GM12878 (cell line): ENCODE results near the gene CNGA4. TPM values are rescaled to one million over a fixed set of nuclear protein-coding genes. Genes with fewer than 3 reads are reported as not detected.

Source experiments
- ATAC-seq: fragments of 200-7000 bp; cut with Tn5 transposase; 3 replicates; pipeline ENCODE4 v1.9.1; 2020; ENCODE audit warnings: mild to moderate bottlenecking, moderate library complexity
- BruUV-seq: library from RNA; stranded (reverse); fragments of 400-500 nt; replicated peaks from 2 replicates; lab custom pipeline; 2021; lab: Mats Ljungman, UMichigan
- CTCF ChIA-PET: fragments of 300-600 bp; sonication (Branson Sonifier 250); formaldehyde crosslinking; extraction: SDS; loops from one replicate; lab custom pipeline; 2021; ENCODE audit warnings: inconsistent platforms; lab: Yijun Ruan, JAX
- POLR2A ChIA-PET: fragments of 350-600 bp; formaldehyde crosslinking; extraction: SDS; loops from one replicate; lab custom pipeline; 2021; ENCODE audit warnings: inconsistent platforms; lab: Charles Lee
- RAD21 ChIA-PET: fragments of 300-600 bp; sonication (Branson Sonifier 250); formaldehyde crosslinking; loops from one replicate; lab custom pipeline; 2023; ENCODE audit warnings: antibody characterized with exemption; ENCODE audit not compliant: unreplicated experiment; lab: Charles Lee
- SMC1A ChIA-PET: fragments of 300-600 bp; sonication (Branson Sonifier 250); formaldehyde crosslinking; loops from one replicate; lab custom pipeline; 2023; ENCODE audit not compliant: unreplicated experiment, uncharacterized antibody; lab: Charles Lee
- DNase-seq: peaks from one replicate; pipeline ENCODE4 v3.0.0-alpha.2; 2011; ENCODE audit warnings: low read depth, low spot score
- FAIRE-seq: peaks from 3 replicates; lab custom pipeline; 2011; peaks lifted over from hg19 to GRCh38; lab: Jason Lieb, UNC
- H2AFZ ChIP-seq: 2 replicates; pipeline ENCODE4 v1.6.0; 2011; ENCODE audit warnings: low read depth, low read length, control low read depth; ENCODE audit not compliant: control insufficient read depth
- H3K27ac ChIP-seq: 2 replicates; pipeline ENCODE4 v1.5.1; 2011; ENCODE audit warnings: control low read depth; ENCODE audit not compliant: control insufficient read depth, insufficient read depth
- H3K27me3 ChIP-seq, 2 experiments: replicated peaks in 1 of 2; 2 replicates each; pipeline versions ENCODE4 v1.6.0 to v1.6.1; 2011; ENCODE audit warnings: low read length in 1 of 2; ENCODE audit not compliant: control insufficient read depth in 2 of 2, insufficient read depth in 2 of 2
- H3K36me3 ChIP-seq, 2 experiments: 2 replicates each; pipeline ENCODE4 v1.5.1; 2011; ENCODE audit warnings: low read length in 1 of 2; ENCODE audit not compliant: control insufficient read depth in 2 of 2, insufficient read depth in 2 of 2
- H3K4me1 ChIP-seq: 2 replicates; pipeline ENCODE4 v1.6.1; 2011; ENCODE audit warnings: mild to moderate bottlenecking, low read length, moderate library complexity, mixed read lengths; ENCODE audit not compliant: control insufficient read depth, insufficient read depth
- H3K4me2 ChIP-seq: 2 replicates; pipeline ENCODE4 v1.6.0; 2011; ENCODE audit warnings: control low read depth; ENCODE audit not compliant: control insufficient read depth, insufficient read depth
- H3K4me3 ChIP-seq: fragments of 200-600 bp; sonication (generic); 2 replicates; pipeline ENCODE4 v1.5.1; 2016
- H3K79me2 ChIP-seq: 2 replicates; pipeline ENCODE4 v1.6.0; 2011; ENCODE audit warnings: low read length; ENCODE audit not compliant: control insufficient read depth, insufficient read depth
- H3K9ac ChIP-seq: 2 replicates; pipeline ENCODE4 v1.8.0; 2011; ENCODE audit warnings: low read length, control low read depth, mixed read lengths; ENCODE audit not compliant: control insufficient read depth, insufficient read depth
- H3K9me3 ChIP-seq: replicated peaks from 3 replicates; pipeline ENCODE4 v1.5.1; 2011; ENCODE audit warnings: mild to moderate bottlenecking, low read length; ENCODE audit not compliant: control insufficient read depth, insufficient read depth
- H4K20me1 ChIP-seq: 2 replicates; pipeline ENCODE4 v1.6.0; 2011; ENCODE audit not compliant: control insufficient read depth, insufficient read depth
- CREM ChIP-seq: IDR thresholded peaks from 2 replicates; pipeline ENCODE4 v1.6.1; 2014; ENCODE audit warnings: antibody characterized with exemption, low read depth
- DPF2 ChIP-seq: fragments of 450-650 bp; IDR thresholded peaks from 2 replicates; pipeline ENCODE4 v1.6.1; 2017; ENCODE audit warnings: mild to moderate bottlenecking
- EGR1 ChIP-seq, 2 experiments: IDR thresholded peaks; 1 replicate in 1 of 2; 2 replicates in 1 of 2; pipeline ENCODE4 v1.6.1; 2011 to 2012; ENCODE audit warnings: low read depth in 2 of 2, low read length in 2 of 2, borderline replicate concordance in 1 of 2, mild to moderate bottlenecking in 1 of 2, moderate library complexity in 1 of 2
- MXI1 ChIP-seq: fragments of 150-350 bp; IDR thresholded peaks from 2 replicates; pipeline ENCODE4 v1.6.1; 2011; ENCODE audit warnings: low read depth, mild to moderate bottlenecking, inconsistent platforms, low read length, improper control_type of control experiment
- NBN ChIP-seq: fragments of 450-650 bp; IDR thresholded peaks from 2 replicates; pipeline ENCODE4 v1.6.1; 2016
- POLR2AphosphoS5 ChIP-seq: IDR thresholded peaks from 2 replicates; pipeline ENCODE4 v1.6.1; 2011; ENCODE audit warnings: mild to moderate bottlenecking, low read length, inconsistent platforms
- RB1 ChIP-seq: fragments of 450-650 bp; formaldehyde crosslinking; IDR thresholded peaks from 2 replicates; pipeline ENCODE4 v1.6.1; 2017; ENCODE audit warnings: mild to moderate bottlenecking, borderline replicate concordance
- SIX5 ChIP-seq: IDR thresholded peaks from 2 replicates; pipeline ENCODE4 v1.6.1; 2011; ENCODE audit warnings: mild to moderate bottlenecking, low read depth, low read length, moderate library complexity; ENCODE audit not compliant: severe bottlenecking
- SMAD1 ChIP-seq: fragments of 450-650 bp; IDR thresholded peaks from 2 replicates; pipeline ENCODE4 v1.6.1; 2018; ENCODE audit warnings: mild to moderate bottlenecking, low read depth; ENCODE audit not compliant: partially characterized antibody
- YBX1 ChIP-seq: fragments of 450-650 bp; IDR thresholded peaks from 2 replicates; pipeline ENCODE4 v1.6.1; 2016; ENCODE audit warnings: antibody characterized with exemption
- WGBS: methylation state at CpG from one replicate; pipeline ENCODE4 v1.1.6; 2016; ENCODE audit warnings: low lambda C conversion rate; ENCODE audit not compliant: insufficient replicate concordance, insufficient coverage; ENCODE audit errors: missing lambda C conversion rate; 5-methylcytosine and 5-hydroxymethylcytosine counted together
- in situ Hi-C: fragments of 300-500 bp; cut with MboI; formaldehyde crosslinking; loops from 9 replicates; pipeline ENCODE4 v1.14.3; 2018; ENCODE audit warnings: mixed read lengths
- intact Hi-C: fragments of 100-400 bp; cut with micrococcal nuclease; formaldehyde crosslinking; loops from one replicate; pipeline ENCODE4 v1.14.2; 2022; ENCODE audit not compliant: unreplicated experiment
- polyA plus RNA-seq, 11 experiments: library from polyadenylated mRNA; depleted of rRNA in 4 of 11; unstranded in 6 of 11; stranded (reverse) in 5 of 11; fragments of >200 nt; fragmentation: Nextera tagmentation in 4 of 11; fragmentation: Illumina TruSeq in 1 of 11; extraction: Ambion mirVana in 4 of 11; extraction: Trizol in 1 of 11; gene quantifications; 1 replicate in 1 of 11; 2 replicates in 10 of 11; pipeline versions ENCODE4 v1.2.1 to v1.2.3, GENCODE V29; 2011 to 2016; ENCODE audit warnings: inconsistent platforms in 2 of 11, missing spikeins in 2 of 11, low read depth in 1 of 11
- total RNA-seq, 4 experiments: library from RNA; depleted of rRNA in 3 of 4; stranded (reverse); fragments of >200 nt in 3 of 4; fragmentation: Illumina TruSeq in 1 of 4; extraction: Trizol in 1 of 4; gene quantifications; 2 replicates each; pipeline versions ENCODE4 v1.2.1 to v1.2.3, GENCODE V29; 2013 to 2021
- TF ChIP-seq, protein P1 (sequence below): fragments of 450-650 bp; formaldehyde crosslinking; IDR thresholded peaks from 2 replicates; pipeline ENCODE4 v1.5.0; 2022; ENCODE audit warnings: mild to moderate bottlenecking, missing genetic modification characterization
- TF ChIP-seq, protein P2 (sequence below): fragments of 450-650 bp; IDR thresholded peaks from 2 replicates; pipeline ENCODE4 v1.6.1; 2016; ENCODE audit warnings: mild to moderate bottlenecking
- TF ChIP-seq, protein P3 (sequence below): IDR thresholded peaks from 2 replicates; pipeline ENCODE4 v1.6.1; 2012; ENCODE audit warnings: improper control_type of control experiment, low read depth, low read length; ENCODE audit not compliant: insufficient replicate concordance

Gene CNGA4
- total and polyA plus RNA-seq, 10 of the 15 experiments (the other 5 are each of a cell fraction or from before 2014, with no cell fraction given): 0.05 to 0.26 (median 0.07) TPM; not detected in 5

DNA sequence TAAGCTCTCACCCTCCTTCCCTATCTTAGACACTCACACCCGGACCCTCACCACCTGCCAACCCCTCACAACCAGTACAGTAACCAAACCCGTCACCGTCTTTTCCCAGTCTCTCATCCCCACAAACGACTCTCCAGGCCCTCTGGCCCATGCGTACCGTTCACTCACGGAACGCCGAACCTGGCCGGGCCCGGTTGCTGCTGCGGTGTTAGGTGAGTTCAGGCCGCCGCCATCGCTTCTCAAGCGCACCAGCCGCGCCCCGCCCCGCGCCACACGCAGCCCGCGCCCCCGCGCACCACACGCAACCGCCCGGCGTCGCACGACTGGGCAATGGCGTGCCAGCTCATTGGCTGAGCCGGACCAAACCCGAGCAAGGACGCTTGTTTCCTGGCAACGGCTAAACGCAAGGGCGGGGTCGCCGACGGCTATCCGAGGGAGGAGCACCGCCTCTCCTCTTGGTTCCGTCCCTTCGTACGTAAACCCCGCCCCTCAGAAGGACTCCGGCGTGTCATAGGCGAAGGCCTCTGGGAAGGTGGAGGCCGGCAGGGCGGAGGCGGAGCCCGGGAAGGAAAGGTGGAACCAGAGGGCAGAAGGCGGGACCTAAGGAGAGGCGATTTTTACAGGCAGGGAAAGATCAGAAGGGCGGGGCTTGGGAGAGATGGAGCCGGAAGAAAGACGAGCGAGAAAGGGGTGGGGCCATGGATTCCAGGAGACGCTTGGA is 4.3 kb upstream of the CNGA4 start, which contains the start of gene FHIP1B:
TSS of gene FHIP1B (minus strand) at position 250 of the 721 bp plus-strand sequence. CDS start 10,120 bp downstream, outside the sequence.
- intact Hi-C loops: loop anchor here (10.0 kb wide), 2 partner anchors 250 to 510 kb away; partner anchors contain the start of genes ARFIP2 and TIMM10B
- peak; percentile 39 for TF ChIP-seq CREM
- peak; percentile 89 for TF ChIP-seq MXI1
- TF ChIP-seq YBX1: no peak
- TF ChIP-seq DPF2: 0 out of 2 replicates have a peak, but pooled peaks have one; percentile 20
- peak; percentile 24 for TF ChIP-seq SIX5
- TF ChIP-seq, protein P1, sequence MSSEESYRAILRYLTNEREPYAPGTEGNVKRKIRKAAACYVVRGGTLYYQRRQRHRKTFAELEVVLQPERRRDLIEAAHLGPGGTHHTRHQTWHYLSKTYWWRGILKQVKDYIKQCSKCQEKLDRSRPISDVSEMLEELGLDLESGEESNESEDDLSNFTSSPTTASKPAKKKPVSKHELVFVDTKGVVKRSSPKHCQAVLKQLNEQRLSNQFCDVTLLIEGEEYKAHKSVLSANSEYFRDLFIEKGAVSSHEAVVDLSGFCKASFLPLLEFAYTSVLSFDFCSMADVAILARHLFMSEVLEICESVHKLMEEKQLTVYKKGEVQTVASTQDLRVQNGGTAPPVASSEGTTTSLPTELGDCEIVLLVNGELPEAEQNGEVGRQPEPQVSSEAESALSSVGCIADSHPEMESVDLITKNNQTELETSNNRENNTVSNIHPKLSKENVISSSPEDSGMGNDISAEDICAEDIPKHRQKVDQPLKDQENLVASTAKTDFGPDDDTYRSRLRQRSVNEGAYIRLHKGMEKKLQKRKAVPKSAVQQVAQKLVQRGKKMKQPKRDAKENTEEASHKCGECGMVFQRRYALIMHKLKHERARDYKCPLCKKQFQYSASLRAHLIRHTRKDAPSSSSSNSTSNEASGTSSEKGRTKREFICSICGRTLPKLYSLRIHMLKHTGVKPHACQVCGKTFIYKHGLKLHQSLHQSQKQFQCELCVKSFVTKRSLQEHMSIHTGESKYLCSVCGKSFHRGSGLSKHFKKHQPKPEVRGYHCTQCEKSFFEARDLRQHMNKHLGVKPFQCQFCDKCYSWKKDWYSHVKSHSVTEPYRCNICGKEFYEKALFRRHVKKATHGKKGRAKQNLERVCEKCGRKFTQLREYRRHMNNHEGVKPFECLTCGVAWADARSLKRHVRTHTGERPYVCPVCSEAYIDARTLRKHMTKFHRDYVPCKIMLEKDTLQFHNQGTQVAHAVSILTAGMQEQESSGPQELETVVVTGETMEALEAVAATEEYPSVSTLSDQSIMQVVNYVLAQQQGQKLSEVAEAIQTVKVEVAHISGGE (CRISPR knock-in tag): no peak
- peak; percentile 44; the same call in 1 of the 2 replicates for TF ChIP-seq POLR2AphosphoS5
- TF ChIP-seq EGR1 (IDR thresholded peaks at IDR 0.05; ENCODE audit: borderline replicate concordance in 1 of 2, low read depth in 2 of 2, low read length in 2 of 2): peak; percentile 85 to 89
- peak; percentile 64; the same call in 1 of the 2 replicates for TF ChIP-seq RB1
- TF ChIP-seq, protein P2, sequence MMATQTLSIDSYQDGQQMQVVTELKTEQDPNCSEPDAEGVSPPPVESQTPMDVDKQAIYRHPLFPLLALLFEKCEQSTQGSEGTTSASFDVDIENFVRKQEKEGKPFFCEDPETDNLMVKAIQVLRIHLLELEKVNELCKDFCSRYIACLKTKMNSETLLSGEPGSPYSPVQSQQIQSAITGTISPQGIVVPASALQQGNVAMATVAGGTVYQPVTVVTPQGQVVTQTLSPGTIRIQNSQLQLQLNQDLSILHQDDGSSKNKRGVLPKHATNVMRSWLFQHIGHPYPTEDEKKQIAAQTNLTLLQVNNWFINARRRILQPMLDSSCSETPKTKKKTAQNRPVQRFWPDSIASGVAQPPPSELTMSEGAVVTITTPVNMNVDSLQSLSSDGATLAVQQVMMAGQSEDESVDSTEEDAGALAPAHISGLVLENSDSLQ: peak; percentile 79; the same call in 1 of the 2 replicates
- TF ChIP-seq, protein P3, sequence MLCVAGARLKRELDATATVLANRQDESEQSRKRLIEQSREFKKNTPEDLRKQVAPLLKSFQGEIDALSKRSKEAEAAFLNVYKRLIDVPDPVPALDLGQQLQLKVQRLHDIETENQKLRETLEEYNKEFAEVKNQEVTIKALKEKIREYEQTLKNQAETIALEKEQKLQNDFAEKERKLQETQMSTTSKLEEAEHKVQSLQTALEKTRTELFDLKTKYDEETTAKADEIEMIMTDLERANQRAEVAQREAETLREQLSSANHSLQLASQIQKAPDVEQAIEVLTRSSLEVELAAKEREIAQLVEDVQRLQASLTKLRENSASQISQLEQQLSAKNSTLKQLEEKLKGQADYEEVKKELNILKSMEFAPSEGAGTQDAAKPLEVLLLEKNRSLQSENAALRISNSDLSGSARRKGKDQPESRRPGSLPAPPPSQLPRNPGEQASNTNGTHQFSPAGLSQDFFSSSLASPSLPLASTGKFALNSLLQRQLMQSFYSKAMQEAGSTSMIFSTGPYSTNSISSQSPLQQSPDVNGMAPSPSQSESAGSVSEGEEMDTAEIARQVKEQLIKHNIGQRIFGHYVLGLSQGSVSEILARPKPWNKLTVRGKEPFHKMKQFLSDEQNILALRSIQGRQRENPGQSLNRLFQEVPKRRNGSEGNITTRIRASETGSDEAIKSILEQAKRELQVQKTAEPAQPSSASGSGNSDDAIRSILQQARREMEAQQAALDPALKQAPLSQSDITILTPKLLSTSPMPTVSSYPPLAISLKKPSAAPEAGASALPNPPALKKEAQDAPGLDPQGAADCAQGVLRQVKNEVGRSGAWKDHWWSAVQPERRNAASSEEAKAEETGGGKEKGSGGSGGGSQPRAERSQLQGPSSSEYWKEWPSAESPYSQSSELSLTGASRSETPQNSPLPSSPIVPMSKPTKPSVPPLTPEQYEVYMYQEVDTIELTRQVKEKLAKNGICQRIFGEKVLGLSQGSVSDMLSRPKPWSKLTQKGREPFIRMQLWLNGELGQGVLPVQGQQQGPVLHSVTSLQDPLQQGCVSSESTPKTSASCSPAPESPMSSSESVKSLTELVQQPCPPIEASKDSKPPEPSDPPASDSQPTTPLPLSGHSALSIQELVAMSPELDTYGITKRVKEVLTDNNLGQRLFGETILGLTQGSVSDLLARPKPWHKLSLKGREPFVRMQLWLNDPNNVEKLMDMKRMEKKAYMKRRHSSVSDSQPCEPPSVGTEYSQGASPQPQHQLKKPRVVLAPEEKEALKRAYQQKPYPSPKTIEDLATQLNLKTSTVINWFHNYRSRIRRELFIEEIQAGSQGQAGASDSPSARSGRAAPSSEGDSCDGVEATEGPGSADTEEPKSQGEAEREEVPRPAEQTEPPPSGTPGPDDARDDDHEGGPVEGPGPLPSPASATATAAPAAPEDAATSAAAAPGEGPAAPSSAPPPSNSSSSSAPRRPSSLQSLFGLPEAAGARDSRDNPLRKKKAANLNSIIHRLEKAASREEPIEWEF: no peak
- TF ChIP-seq SMAD1: peak; percentile 30
- peak; percentile 59 for TF ChIP-seq NBN

More for the DNA sequence above, 4.3 kb upstream of the CNGA4 start, which contains the start of gene FHIP1B:
- ChIA-PET CTCF (interaction anchor here (1.1 to 6.7 kb wide), 5 partner anchors 13 to 204 kb away, joined by 3 to 55 read pairs (median 4); no protein-coding TSS in a partner anchor), RAD21 (no interaction called here), POLR2A (interaction anchor here (1.5 to 2.1 kb wide), 2 partner anchors 247 to 373 kb away, joined by 3 to 6 read pairs; partner anchors contain the start of genes ARFIP2 and TIMM10B), SMC1A (interaction anchor here (0.6 to 4.2 kb wide), 6 partner anchors 15 to 118 kb away, joined by 3 to 12 read pairs (median 3); partner anchors contain the start of gene C11orf42)
- in situ Hi-C loops: no loop called here
- H3K4me2 ChIP-seq: peak within 1 kb of the TSS; percentile 78
- FAIRE-seq (peak; percentile 99), ATAC-seq (peak; percentile 94), DNase-seq (peak; percentile 99)
- no peaks in the 10 kb centered on the region for H3K27me3 ChIP-seq
- BruUV-seq: no TSS peak
- peaks cover 18% of the 10 kb centered on the region for H3K79me2 ChIP-seq
- H2AFZ ChIP-seq: peak within 1 kb of the TSS; percentile 97
- peak within 1 kb of the TSS; percentile 90 for H3K4me3 ChIP-seq
- H4K20me1 ChIP-seq: no peaks in the 10 kb centered on the region
- peak within 1 kb of the TSS; percentile 75 for H3K27ac ChIP-seq
- no peaks in the 10 kb centered on the region for H3K9me3 ChIP-seq
- H3K4me1 ChIP-seq: peaks cover 3% of the 10 kb centered on the region; the same call in 1 of the 2 replicates
- H3K36me3 ChIP-seq: no peaks in the 10 kb centered on the region
- H3K9ac ChIP-seq: peak within 1 kb of the TSS; percentile 89
- under 1% methylated on average over 62 of the region's 62 CpGs for WGBS
